GM18519 (cell line): ENCODE data around the gene STAB1.
"Not testable (repeated sequence)": the region's sequence is repeated elsewhere in the genome, so short reads cannot be mapped to it uniquely, and the experiment has no call there.

ENCODE experiments used
- ATAC-seq: cut with Tn5 transposase; IDR thresholded peaks from one replicate; pipeline ENCODE4 v1.9.1; 2021; ENCODE audit warnings: mild to moderate bottlenecking, moderate library complexity; ENCODE audit not compliant: unreplicated experiment, low FRiP score

The STAB1 gene

DNA sequence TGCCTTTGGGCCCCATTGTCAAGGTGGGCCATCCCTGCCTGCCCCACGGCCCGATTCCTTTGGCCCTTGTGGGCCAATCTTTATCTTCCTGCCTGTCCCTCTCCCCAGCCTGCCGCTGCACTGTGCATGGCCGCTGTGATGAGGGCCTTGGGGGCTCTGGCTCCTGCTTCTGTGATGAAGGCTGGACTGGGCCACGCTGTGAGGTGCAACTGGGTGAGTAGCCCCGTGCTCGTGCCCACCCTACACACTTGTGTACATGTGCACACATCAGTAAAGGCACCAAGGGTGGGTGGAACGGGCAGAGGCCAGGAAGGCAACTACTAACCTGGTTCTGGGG, 26.3 kb downstream of the STAB1 start:
- no peak for ATAC-seq

DNA sequence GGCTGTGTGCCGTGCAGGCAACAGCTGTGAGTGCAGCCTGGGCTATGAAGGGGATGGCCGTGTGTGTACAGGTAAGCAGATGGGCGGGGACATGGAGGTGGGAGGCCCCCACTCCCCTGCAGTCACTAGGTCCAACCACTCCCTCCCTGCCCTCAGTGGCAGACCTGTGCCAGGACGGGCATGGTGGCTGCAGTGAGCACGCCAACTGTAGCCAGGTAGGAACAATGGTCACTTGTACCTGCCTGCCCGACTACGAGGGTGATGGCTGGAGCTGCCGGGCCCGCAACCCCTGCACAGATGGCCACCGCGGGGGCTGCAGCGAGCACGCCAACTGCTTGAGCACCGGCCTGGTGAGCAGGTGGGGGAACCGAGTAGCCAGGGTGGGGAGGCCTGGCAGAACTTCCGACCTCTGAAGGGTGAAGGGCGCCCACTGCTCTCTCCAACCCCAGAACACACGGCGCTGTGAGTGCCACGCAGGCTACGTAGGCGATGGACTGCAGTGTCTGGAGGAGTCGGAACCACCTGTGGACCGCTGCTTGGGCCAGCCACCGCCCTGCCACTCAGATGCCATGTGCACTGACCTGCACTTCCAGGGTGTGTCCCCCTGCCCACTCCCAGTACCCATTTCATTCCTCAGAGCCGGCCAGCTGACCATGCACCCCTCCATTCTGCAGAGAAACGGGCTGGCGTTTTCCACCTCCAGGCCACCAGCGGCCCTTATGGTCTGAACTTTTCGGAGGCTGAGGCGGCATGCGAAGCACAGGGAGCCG, 26.9 kb downstream of the STAB1 start:
- no peak for ATAC-seq

DNA sequence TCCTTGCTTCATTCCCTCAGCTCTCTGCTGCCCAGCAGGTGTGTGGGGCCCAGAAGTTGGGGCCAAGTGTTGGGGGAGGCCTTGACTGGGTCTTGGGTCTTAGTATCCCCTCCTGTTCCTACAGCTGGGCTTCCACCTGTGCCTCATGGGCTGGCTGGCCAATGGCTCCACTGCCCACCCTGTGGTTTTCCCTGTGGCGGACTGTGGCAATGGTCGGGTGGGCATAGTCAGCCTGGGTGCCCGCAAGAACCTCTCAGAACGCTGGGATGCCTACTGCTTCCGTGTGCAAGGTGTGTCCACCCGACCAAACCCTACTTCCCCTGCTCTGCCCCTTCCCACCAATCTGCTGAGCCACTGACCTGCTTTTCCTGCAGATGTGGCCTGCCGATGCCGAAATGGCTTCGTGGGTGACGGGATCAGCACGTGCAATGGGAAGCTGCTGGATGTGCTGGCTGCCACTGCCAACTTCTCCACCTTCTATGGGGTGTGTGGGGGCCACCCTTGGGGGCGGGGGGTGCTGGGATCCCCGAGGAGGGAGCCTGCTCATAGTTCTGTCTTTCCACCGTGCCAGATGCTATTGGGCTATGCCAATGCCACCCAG, 27.6 kb downstream of the STAB1 start:
- no peak for ATAC-seq

GRCh38 chr3:52523386-52524257, 28.5 kb downstream of the STAB1 start:
- no peak for ATAC-seq

DNA sequence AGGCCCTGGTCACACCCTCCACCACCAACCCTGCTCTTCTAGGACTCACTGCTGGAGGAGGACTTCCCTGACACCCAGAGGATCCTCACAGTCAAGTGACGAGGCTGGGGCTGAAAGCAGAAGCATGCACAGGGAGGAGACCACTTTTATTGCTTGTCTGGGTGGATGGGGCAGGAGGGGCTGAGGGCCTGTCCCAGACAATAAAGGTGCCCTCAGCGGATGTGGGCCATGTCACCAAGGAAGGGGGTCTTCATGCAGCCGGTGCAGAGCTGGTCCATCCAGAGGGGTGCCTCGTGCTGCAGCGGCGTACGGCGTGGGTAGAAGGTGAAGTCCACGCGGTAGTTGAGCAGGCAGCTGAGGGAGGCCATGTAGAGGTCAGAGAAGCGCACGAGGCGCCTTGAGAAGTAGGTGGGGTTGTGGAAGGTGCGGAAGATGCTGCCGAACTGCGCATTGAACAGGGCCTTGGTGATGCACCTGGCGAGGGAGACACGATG, 29.2 kb downstream of the STAB1 start:
- ATAC-seq: no peak

DNA sequence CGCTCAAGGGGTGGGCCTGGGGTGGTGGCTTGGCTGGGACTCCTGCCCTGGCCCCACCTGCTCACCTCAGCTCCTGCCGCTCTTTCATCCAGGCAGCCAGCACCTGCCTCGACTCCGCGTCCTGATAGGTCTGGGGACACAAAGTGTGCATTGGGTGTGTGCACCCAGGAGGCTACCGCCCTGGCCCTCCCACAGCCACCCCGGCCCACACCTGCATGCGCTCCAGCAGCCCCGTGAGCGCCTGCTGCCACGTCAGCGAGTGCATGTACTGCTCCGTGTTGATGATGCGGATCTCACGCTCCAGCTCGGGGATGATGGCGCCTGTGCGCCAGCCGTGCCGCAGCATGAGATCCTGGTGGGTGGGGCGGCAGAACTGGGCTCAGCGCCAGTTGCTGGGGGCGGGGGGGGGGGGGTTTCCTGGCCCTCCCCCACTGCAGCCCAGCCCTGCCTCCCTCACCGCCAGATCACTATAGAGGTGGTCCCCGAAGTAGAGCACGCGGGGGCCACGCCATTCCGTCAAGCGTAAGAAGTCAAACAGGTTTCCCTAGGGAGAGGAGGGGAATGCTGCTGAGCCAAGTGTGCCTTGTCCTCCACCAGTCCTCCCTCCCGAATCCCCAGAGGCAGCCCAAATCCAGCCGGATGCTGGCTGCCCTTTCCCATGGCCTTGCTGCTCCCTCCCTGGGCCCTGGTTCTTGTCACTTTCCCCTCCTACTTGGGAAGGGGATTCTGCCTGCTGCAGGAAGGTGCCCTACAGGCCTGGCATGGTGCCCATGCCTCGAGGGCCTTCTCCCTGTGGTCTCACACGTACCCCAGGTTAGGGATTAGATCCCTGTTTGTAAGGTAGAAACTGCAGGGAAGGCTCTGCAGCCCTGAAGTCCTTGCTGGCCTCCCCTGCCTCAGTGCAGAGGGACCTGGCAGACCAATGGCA, 29.9 kb downstream of the STAB1 start:
- ATAC-seq: no peak

GRCh38 chr3:52525680-52526561, 30.8 kb downstream of the STAB1 start:
- ATAC-seq: no peak

DNA sequence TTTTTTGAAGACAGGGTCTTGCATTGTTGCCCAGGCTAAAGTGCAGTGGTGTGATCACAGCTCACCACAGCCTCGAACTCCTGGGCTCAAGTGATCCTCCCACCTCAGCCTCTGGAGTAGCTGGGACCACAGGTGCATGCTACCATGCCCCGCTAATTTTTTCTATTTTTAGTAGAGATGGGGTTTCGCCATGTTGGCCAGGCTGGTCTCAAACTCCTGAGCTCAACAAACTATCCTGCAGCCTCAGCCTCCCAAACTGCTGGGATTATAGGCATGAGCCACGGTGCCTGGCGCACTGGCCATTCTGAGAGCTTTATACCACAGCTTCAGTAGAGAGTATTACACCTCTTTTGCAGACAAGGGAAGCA, 31.5 kb downstream of the STAB1 start:
- not testable (repeated sequence) for ATAC-seq

- no peak for ATAC-seq
Measured at GRCh38 chr3:52527039-52527731, 32.0 kb downstream of the STAB1 start.

DNA sequence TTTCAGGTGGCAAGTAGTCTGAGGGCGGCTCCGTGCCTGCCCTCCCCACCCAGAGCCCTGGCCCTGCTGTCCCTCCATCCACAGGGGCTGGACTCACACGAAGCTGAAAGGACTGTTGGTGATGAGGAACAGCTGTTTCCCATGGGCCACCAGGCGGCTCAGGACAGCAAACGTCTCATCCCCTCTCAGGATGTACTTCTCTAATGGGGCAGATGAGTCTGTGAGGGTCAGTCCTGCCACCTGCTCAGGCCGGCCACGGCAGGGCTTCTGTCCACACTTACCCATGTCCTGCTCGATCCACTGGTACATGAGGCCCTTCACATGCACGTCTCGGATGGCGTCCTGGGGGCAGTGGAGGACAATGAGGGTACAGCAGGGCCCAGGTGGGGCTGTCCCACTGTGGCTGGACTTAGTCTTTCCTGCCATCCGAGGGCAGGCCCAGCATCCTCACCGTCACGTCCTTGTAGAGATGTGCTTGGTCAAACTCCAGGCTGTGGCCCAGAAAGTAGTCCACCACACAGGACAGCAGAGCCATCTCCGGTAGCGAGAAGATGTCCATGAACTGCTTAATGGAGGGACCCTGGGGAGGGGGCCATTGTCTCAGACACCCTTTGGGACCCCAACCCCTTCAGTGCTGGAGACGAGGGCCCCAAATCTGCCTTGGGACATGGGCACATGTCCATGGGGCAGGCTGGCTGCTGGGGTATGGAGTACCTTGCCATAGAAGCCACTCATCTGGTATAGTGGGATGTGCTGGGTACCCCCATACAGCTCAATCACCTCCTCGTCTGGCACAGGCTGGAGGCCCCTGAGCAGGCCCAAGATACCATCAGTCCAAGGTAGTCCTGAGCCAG, 32.8 kb downstream of the STAB1 start:
- ATAC-seq: no peak

- no peak for ATAC-seq
Measured at GRCh38 chr3:52528586-52529375, 33.6 kb downstream of the STAB1 start.

DNA sequence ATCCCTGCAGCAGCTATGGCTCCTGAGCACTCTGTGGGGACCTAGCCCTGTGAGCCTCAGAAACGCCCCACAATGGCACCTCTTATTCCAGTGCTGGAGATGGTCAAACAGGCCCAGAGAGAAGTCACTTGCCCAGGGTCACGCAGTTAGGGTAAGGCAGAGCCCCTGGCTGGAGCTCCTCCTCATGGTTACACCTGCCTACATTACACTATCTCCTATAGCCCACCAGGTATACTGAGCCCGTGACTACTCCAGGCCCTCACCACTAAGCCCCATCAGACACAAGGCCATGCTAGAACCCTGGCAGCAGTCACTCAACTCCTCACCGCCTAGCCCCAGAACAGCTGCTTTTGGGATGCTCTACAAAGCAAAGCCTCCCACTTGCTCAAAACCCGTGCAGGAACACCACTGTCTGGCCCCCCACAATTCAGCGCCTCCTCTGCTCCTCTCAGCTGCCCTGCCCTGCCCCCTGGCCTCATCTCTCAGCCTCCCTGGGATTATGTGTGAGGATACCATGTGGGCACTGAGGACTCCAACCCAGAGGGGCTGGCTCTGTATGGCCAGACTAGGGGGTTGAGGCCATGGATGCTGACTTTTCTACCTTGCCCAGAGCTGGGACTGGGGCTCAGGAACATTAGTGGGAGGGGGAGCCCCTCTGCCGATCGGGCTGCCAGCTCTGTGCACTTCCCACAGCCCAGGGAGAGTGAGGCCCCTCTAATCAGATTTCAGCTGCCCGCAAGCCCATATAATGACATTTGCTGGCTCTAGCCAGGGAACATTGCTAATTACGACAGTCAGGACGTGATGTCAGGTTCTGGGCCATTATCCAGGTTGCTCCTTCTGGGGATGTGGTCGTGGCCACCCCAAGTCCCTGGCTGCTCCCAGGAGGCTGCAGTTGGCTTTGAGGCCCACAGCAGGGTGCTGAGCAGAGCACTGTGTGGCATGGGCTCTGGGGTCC, 34.5 kb downstream of the STAB1 start:
- ATAC-seq: no peak

DNA sequence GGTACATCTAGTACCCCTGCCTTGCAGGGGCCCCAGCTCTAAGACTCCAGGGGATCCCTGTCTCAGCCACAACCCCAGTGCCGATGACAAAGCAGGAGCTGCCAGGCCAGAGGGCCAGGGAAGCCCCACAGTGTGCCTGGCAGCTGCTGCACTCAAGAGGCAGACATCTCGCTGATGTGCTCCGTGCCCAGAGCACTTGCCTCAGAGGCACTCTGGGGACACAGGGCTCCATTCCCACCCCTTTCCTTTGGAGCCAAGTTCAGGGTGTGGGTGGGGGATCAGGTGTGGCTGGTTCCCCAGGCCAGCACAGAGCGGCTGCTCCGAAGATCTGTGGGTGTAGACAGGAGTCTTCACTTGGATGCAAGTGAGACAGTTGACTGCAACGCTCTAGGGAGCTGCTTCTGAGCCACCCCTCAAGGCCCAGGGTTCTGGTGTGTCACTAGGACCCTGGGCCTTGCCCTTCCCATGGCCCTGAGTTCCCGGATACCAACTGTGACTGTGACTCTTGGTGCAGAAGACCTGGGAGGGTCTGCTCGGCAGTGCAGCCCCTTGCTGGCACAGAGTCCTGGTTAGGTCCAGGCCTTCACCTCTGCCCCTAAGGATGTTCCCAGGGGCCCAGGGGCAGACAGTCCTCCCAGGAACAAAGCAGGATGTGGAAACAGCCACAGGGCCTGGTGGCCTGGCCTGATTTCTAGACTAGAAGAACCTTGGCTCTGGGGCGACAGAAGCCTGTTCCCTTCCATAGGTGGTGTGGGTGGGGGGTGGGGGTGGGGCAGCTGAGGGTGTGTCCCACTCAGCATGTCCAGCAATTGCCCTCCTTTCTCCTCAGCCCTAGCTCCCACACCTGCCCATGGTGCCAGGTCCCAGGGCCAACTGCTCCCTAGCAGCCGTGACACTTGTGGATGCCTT, 36.0 kb downstream of the STAB1 start:
- no peak for ATAC-seq

DNA sequence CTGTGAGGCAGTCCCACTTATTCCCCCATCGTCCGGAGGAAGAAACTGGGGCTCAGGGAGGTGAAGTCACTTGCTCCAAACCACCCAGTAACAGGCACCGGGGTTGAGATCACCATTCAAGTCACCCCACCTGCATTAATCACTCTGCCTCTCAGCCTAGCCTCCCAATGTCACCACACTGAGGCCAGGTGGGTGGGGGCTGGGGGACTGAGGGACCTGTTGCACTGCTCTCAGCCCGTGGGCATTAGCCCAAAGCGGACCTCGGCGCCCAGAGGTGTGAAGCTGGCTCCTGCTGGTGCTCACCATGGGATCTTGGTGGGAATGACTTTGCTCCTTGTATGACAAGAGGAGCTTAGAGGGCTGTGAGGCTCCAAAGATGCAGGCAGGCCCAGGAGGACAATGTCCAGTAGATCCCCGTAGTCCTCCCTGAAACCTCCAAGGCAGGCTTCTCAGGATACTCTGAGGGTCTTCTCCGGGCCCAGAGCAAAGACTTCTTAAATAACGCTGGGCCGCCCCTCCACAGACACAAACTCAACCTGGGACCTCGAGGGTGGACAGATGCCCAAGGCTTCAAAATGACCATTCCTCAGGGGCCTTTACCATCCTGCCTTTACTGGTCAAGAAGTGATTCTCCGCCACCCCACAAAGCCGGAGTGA, 36.9 kb downstream of the STAB1 start:
- ATAC-seq: no peak

GRCh38 chr3:52532517-52532837, 37.3 kb downstream of the STAB1 start:
- no peak for ATAC-seq
